ENCODE measurements around the gene USP25.

DNA sequence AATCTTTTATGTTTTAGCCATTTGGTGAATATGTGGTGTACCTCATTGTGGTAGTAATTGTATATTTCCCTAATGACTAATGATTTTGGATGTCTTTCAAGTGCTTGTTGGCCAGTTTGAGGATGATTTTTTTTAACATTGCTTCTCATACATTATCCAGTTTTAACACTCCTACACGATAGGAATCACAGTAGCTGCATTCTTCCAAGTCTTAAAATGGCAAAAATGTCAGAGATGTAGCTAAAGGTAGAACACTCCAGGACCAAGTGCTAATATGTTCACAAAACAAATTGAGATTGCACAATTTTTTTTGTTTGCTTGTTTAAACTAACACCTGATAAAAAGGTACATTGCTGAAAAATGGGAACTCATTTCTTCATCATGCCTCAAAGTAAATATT, 11.7 kb downstream of the USP25 start:
- TF ChIP-seq YY1 (IDR thresholded peaks at IDR 0.05; ENCODE audit: low read depth) (no peak), ZBTB7A (IDR thresholded peaks at IDR 0.05; ENCODE audit: low read depth) (no peak), FOXM1 (IDR thresholded peaks at IDR 0.05; ENCODE audit: borderline replicate concordance, low read depth) (no peak), RAD21 (IDR thresholded peaks at IDR 0.05; ENCODE audit: low read depth) (no peak), CEBPB (IDR thresholded peaks at IDR 0.05) (no peak)
- TF ChIP-seq, protein P1, sequence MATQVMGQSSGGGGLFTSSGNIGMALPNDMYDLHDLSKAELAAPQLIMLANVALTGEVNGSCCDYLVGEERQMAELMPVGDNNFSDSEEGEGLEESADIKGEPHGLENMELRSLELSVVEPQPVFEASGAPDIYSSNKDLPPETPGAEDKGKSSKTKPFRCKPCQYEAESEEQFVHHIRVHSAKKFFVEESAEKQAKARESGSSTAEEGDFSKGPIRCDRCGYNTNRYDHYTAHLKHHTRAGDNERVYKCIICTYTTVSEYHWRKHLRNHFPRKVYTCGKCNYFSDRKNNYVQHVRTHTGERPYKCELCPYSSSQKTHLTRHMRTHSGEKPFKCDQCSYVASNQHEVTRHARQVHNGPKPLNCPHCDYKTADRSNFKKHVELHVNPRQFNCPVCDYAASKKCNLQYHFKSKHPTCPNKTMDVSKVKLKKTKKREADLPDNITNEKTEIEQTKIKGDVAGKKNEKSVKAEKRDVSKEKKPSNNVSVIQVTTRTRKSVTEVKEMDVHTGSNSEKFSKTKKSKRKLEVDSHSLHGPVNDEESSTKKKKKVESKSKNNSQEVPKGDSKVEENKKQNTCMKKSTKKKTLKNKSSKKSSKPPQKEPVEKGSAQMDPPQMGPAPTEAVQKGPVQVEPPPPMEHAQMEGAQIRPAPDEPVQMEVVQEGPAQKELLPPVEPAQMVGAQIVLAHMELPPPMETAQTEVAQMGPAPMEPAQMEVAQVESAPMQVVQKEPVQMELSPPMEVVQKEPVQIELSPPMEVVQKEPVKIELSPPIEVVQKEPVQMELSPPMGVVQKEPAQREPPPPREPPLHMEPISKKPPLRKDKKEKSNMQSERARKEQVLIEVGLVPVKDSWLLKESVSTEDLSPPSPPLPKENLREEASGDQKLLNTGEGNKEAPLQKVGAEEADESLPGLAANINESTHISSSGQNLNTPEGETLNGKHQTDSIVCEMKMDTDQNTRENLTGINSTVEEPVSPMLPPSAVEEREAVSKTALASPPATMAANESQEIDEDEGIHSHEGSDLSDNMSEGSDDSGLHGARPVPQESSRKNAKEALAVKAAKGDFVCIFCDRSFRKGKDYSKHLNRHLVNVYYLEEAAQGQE (IDR thresholded peaks at IDR 0.05; ENCODE audit: low read depth), result no peak
- TF ChIP-seq, protein P2, sequence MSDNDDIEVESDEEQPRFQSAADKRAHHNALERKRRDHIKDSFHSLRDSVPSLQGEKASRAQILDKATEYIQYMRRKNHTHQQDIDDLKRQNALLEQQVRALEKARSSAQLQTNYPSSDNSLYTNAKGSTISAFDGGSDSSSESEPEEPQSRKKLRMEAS (IDR thresholded peaks at IDR 0.05), result no peak
- TF ChIP-seq, protein P3, sequence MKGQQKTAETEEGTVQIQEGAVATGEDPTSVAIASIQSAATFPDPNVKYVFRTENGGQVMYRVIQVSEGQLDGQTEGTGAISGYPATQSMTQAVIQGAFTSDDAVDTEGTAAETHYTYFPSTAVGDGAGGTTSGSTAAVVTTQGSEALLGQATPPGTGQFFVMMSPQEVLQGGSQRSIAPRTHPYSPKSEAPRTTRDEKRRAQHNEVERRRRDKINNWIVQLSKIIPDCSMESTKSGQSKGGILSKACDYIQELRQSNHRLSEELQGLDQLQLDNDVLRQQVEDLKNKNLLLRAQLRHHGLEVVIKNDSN (IDR thresholded peaks at IDR 0.05), result no peak

Data from Ishikawa (cell line).